SK-N-SH (cell line): ENCODE measurements around the gene A4GNT. TPM values are rescaled to one million over a fixed set of nuclear protein-coding genes. Genes with fewer than 3 reads are reported as not detected.
A peak's percentile ranks its signal among the peaks of the same experiment; 100 is the strongest.

Experiments used
- CTCF ChIA-PET: fragments of 300-600, 350-600 bp; formaldehyde crosslinking; extraction: SDS; loops from one replicate; lab custom pipeline; 2021; lab: Yijun Ruan, JAX
- POLR2A ChIA-PET: fragments of 350-600 bp; sonication (Branson Sonifier 250); formaldehyde crosslinking; extraction: SDS; loops from one replicate; lab custom pipeline; 2020; ENCODE audit warnings: antibody characterized with exemption, inconsistent platforms; lab: Yijun Ruan, JAX
- DNase-seq: peaks from one replicate; pipeline ENCODE4 v3.0.0; 2012
- H2AFZ ChIP-seq: fragments of 200-600 bp; sonication (generic); 2 replicates; pipeline ENCODE4 v1.8.1; 2016; ENCODE audit warnings: antibody characterized with exemption, mild to moderate bottlenecking, low read depth
- H3F3A ChIP-seq: fragments of 200-600 bp; sonication (generic); replicated peaks from 2 replicates; pipeline ENCODE3; 2016; ENCODE audit warnings: antibody characterized with exemption, mild to moderate bottlenecking; ENCODE audit not compliant: insufficient read depth
- H3K27ac ChIP-seq, 2 experiments: fragments of 200-500 bp in 1 of 2; fragments of 200-600 bp in 1 of 2; sonication (Bioruptor generic) in 1 of 2; sonication (generic), shearing (Covaris generic) in 1 of 2; 2 replicates each; pipeline versions ENCODE4 v1.5.1 to v1.6.1; 2014 to 2016; ENCODE audit warnings: low read depth in 2 of 2, inconsistent platforms in 1 of 2, low read length in 1 of 2, mild to moderate bottlenecking in 1 of 2, mixed read lengths in 1 of 2
- H3K27me3 ChIP-seq: fragments of 200-600 bp; sonication (generic), shearing (Covaris generic); 2 replicates; pipeline ENCODE4 v1.6.1; 2016; ENCODE audit warnings: mixed run types; ENCODE audit not compliant: insufficient read depth
- H3K36me3 ChIP-seq, 2 experiments: fragments of 200-500 bp in 1 of 2; fragments of 200-600 bp in 1 of 2; sonication (Bioruptor generic) in 1 of 2; sonication (generic) in 1 of 2; replicated peaks in 1 of 2; 2 replicates each; pipeline versions ENCODE3 to v1.5.1; 2014 to 2016; ENCODE audit warnings: low read length in 1 of 2, mild to moderate bottlenecking in 1 of 2; ENCODE audit not compliant: insufficient read depth in 2 of 2, control insufficient read depth in 1 of 2
- H3K4me1 ChIP-seq, 2 experiments: fragments of 200-500 bp in 1 of 2; fragments of 200-600 bp in 1 of 2; sonication (Bioruptor generic) in 1 of 2; sonication (generic), shearing (Covaris generic) in 1 of 2; 2 replicates each; pipeline versions ENCODE4 v1.5.1 to v1.6.1; 2014 to 2016; ENCODE audit warnings: low read depth in 1 of 2, low read length in 1 of 2, mixed run types in 1 of 2; ENCODE audit not compliant: insufficient read depth in 2 of 2, control insufficient read depth in 1 of 2
- H3K4me2 ChIP-seq: fragments of 200-600 bp; sonication (generic), shearing (Covaris generic); 2 replicates; pipeline ENCODE4 v1.6.1; 2017; ENCODE audit warnings: mixed run types
- H3K4me3 ChIP-seq, 2 experiments: fragments of 200-500 bp in 1 of 2; fragments of 200-600 bp in 1 of 2; sonication (Bioruptor generic) in 1 of 2; sonication (generic), shearing (Covaris generic) in 1 of 2; 2 replicates each; pipeline versions ENCODE4 v1.5.1 to v1.8.1; 2014 to 2016; ENCODE audit warnings: low read depth in 2 of 2, inconsistent platforms in 1 of 2, low read length in 1 of 2, mild to moderate bottlenecking in 1 of 2, mixed read lengths in 1 of 2, moderate library complexity in 1 of 2
- H3K79me2 ChIP-seq: fragments of 200-600 bp; sonication (generic); 2 replicates; pipeline ENCODE4 v1.8.1; 2017; ENCODE audit warnings: mild to moderate bottlenecking; ENCODE audit not compliant: insufficient read depth
- H3K9ac ChIP-seq: fragments of 200-600 bp; sonication (generic); 2 replicates; pipeline ENCODE4 v1.6.1; 2017; ENCODE audit warnings: mixed run types
- H3K9me2 ChIP-seq: fragments of 200-600 bp; sonication (generic); 2 replicates; pipeline ENCODE4 v1.6.1; 2017; ENCODE audit warnings: mixed run types
- H3K9me3 ChIP-seq: fragments of 200-600 bp; sonication (generic); 2 replicates; pipeline ENCODE4 v1.6.1; 2017; ENCODE audit warnings: mixed run types, mild to moderate bottlenecking, moderate library complexity
- H4K20me1 ChIP-seq: fragments of 200-600 bp; sonication (generic); 2 replicates; pipeline ENCODE4 v1.6.1; 2017; ENCODE audit warnings: mild to moderate bottlenecking, mixed run types; ENCODE audit not compliant: insufficient read depth
- CHD2 ChIP-seq: fragments of 150-350 bp; IDR thresholded peaks from 2 replicates; pipeline ENCODE4 v1.6.1; 2018; ENCODE audit warnings: low read length; ENCODE audit not compliant: partially characterized antibody
- EP300 ChIP-seq, 2 experiments: IDR thresholded peaks; 2 replicates each; pipeline versions ENCODE4 v1.4.0 to v1.6.1; 2012; ENCODE audit warnings: borderline replicate concordance in 1 of 2, low read depth in 1 of 2, low read length in 1 of 2
- EZH2phosphoT487 ChIP-seq: fragments of 200-600 bp; sonication (generic); IDR thresholded peaks from 2 replicates; pipeline ENCODE4 v1.6.1; 2017; ENCODE audit warnings: low read depth, mixed run types, mild to moderate bottlenecking, antibody characterized with exemption, moderate library complexity, borderline replicate concordance
- FOXJ3 ChIP-seq: sonication (generic); formaldehyde crosslinking; IDR thresholded peaks from 2 replicates; pipeline ENCODE4 v1.5.1; 2020; ENCODE audit warnings: mild to moderate bottlenecking, missing genetic modification reagents
- FOXM1 ChIP-seq: IDR thresholded peaks from 2 replicates; pipeline ENCODE4 v1.4.0; 2012; ENCODE audit warnings: low read depth, mild to moderate bottlenecking
- GABPA ChIP-seq: IDR thresholded peaks from 2 replicates; pipeline ENCODE4 v1.4.0; 2012; ENCODE audit warnings: low read depth, mild to moderate bottlenecking
- GATA2 ChIP-seq: sonication (generic); formaldehyde crosslinking; IDR thresholded peaks from 2 replicates; pipeline ENCODE4 v1.5.0; 2020; ENCODE audit warnings: mild to moderate bottlenecking, missing genetic modification reagents
- JUND ChIP-seq: IDR thresholded peaks from 2 replicates; pipeline ENCODE4 v1.4.0; 2012
- MEF2A ChIP-seq: IDR thresholded peaks from 2 replicates; pipeline ENCODE4 v1.4.0; 2012; ENCODE audit warnings: low read depth, borderline replicate concordance
- MXI1 ChIP-seq: IDR thresholded peaks from 2 replicates; pipeline ENCODE4 v1.6.1; 2012; ENCODE audit warnings: mild to moderate bottlenecking, low read depth, low read length, improper control_type of control experiment
- NFIC ChIP-seq: IDR thresholded peaks from 2 replicates; pipeline ENCODE4 v1.4.0; 2012; ENCODE audit warnings: borderline replicate concordance
- NRF1 ChIP-seq: IDR thresholded peaks from 2 replicates; pipeline ENCODE4 v1.6.1; 2012; ENCODE audit warnings: low read depth, mild to moderate bottlenecking, low read length
- POLR2AphosphoS5 ChIP-seq: IDR thresholded peaks from 2 replicates; pipeline ENCODE4 v1.6.1; 2012; ENCODE audit warnings: low read depth, low read length
- RAD21 ChIP-seq: IDR thresholded peaks from 2 replicates; pipeline ENCODE4 v1.6.1; 2012; ENCODE audit warnings: mild to moderate bottlenecking, low read length
- RCOR1 ChIP-seq: fragments of 150-350 bp; IDR thresholded peaks from 2 replicates; pipeline ENCODE4 v1.6.1; 2017; ENCODE audit warnings: antibody characterized with exemption, low read length
- RXRA ChIP-seq: IDR thresholded peaks from 2 replicates; pipeline ENCODE4 v1.4.0; 2012; ENCODE audit warnings: low read depth, mild to moderate bottlenecking, borderline replicate concordance
- SIN3A ChIP-seq: IDR thresholded peaks from 2 replicates; pipeline ENCODE4 v1.6.1; 2012; ENCODE audit warnings: low read depth, mild to moderate bottlenecking, low read length, moderate library complexity, borderline replicate concordance
- SMC3 ChIP-seq: IDR thresholded peaks from 2 replicates; pipeline ENCODE4 v1.6.1; 2012; ENCODE audit warnings: low read depth, low read length, improper control_type of control experiment
- TAF1 ChIP-seq: IDR thresholded peaks from 2 replicates; pipeline ENCODE4 v1.6.1; 2012; ENCODE audit warnings: low read depth, mild to moderate bottlenecking, low read length, moderate library complexity, borderline replicate concordance
- TCF12 ChIP-seq: IDR thresholded peaks from 2 replicates; pipeline ENCODE4 v1.4.0; 2012
- TEAD4 ChIP-seq: IDR thresholded peaks from 2 replicates; pipeline ENCODE4 v1.4.0; 2012; ENCODE audit warnings: mild to moderate bottlenecking, borderline replicate concordance; ENCODE audit not compliant: insufficient read depth
- YY1 ChIP-seq: IDR thresholded peaks from 2 replicates; pipeline ENCODE4 v1.4.0; 2012; ENCODE audit warnings: low read depth, mild to moderate bottlenecking
- WGBS: methylation state at CpG from one replicate; pipeline ENCODE4 v1.1.6; 2017; ENCODE audit warnings: low lambda C conversion rate; 5-methylcytosine and 5-hydroxymethylcytosine counted together
- polyA plus RNA-seq, 3 experiments: library from polyadenylated mRNA; depleted of rRNA; stranded (reverse); fragments of >200 nt; gene quantifications; 2 replicates each; pipeline ENCODE4 v1.2.3, GENCODE V29; 2012
- TF ChIP-seq, protein P1 (sequence below): IDR thresholded peaks from 2 replicates; pipeline ENCODE4 v1.6.1; 2012; ENCODE audit warnings: mild to moderate bottlenecking, low read depth, low read length, moderate library complexity
- TF ChIP-seq, protein P2 (sequence below): IDR thresholded peaks from 2 replicates; pipeline ENCODE4 v1.4.0; 2012; ENCODE audit warnings: low read depth, borderline replicate concordance
- TF ChIP-seq, protein P3 (sequence below): IDR thresholded peaks from 2 replicates; pipeline ENCODE4 v1.4.0; 2012; ENCODE audit warnings: low read depth, borderline replicate concordance
- TF ChIP-seq, protein P4 (sequence below): fragments of 150-350 bp; IDR thresholded peaks from 2 replicates; pipeline ENCODE4 v1.6.1; 2016; ENCODE audit warnings: mild to moderate bottlenecking, low read depth, low read length

A4GNT gene
- polyA plus RNA-seq, 1 of the 3 experiments (the other 2 are of a cell fraction) = not detected

DNA sequence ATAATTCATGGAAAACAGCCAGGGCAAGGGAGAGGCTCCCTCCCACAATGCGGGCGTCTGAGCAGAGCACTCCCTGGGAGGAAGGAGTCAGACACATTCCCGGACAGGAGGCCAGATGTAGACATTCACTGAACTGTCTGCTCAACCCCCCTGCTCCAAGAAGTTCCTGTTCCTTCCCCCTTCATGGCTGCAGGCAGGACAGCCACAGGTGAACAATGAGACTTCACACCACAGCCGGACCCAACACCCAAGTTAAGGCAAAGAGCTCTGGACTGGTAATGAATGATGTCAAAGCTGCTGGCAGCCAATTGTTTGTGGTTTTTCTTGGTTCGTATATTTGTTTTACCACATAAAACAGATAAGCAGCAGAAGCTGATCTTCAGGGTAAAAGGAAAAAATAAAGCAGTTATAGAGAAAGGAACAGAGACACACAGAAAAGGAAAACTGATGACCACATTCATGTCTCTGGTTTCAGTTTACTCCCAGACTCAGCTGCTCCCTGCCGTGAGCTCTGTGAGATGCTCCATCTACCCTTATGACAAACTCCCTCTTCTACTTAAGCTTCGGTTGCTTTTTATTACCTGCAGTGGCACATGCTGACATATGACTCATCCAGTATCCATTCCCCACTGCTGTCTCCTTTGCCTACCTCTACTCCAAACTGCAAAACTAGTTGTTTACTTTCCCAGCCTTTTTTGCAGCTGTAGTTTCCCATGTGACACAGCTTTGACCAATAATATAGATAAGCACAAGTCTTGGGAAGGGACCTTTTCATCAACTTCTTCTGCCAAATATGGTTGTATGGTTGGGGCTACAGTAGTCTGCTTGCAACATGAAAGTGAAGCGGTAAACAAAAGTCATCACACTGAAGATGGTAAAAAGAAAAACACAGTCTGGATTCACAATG, 49.9 kb downstream of the A4GNT start:
- ChIA-PET CTCF (interaction anchor here (0.6 to 1.2 kb wide), 5 partner anchors 15 to 833 kb away, joined by 3 to 4 read pairs (median 3); no protein-coding TSS in a partner anchor), POLR2A (no interaction called here)
- Histone ChIP-seq H3K27ac (peak overlapping the region; percentile 68 to 94), H3K4me3 (peak overlapping the region; percentile 1 to 49; a peak in 3 of 4 replicates), H3K27me3 (no peaks in the 10 kb centered on the region), H3K9me3 (no peaks in the 10 kb centered on the region), H3K9me2 (no peaks in the 10 kb centered on the region), H3K4me2 (peak overlapping the region; percentile 71), H4K20me1 (no peaks in the 10 kb centered on the region), H2AFZ (no peak overlapping the region; the same call in 1 of the 2 replicates), H3K9ac (peak overlapping the region; percentile 54; the same call in 1 of the 2 replicates), H3K79me2 (no peaks in the 10 kb centered on the region; the same call in 1 of the 2 replicates), H3K4me1 (peaks cover 0 to 48% of the 10 kb centered on the region in 2 experiments), H3K36me3 (peaks cover 19 to 46% of the 10 kb centered on the region in 2 experiments), H3F3A (peaks cover 58% of the 10 kb centered on the region)
- 29% methylated on average over 7 of the region's 8 CpGs for WGBS
- no peak for DNase-seq
- TF ChIP-seq, protein P1, sequence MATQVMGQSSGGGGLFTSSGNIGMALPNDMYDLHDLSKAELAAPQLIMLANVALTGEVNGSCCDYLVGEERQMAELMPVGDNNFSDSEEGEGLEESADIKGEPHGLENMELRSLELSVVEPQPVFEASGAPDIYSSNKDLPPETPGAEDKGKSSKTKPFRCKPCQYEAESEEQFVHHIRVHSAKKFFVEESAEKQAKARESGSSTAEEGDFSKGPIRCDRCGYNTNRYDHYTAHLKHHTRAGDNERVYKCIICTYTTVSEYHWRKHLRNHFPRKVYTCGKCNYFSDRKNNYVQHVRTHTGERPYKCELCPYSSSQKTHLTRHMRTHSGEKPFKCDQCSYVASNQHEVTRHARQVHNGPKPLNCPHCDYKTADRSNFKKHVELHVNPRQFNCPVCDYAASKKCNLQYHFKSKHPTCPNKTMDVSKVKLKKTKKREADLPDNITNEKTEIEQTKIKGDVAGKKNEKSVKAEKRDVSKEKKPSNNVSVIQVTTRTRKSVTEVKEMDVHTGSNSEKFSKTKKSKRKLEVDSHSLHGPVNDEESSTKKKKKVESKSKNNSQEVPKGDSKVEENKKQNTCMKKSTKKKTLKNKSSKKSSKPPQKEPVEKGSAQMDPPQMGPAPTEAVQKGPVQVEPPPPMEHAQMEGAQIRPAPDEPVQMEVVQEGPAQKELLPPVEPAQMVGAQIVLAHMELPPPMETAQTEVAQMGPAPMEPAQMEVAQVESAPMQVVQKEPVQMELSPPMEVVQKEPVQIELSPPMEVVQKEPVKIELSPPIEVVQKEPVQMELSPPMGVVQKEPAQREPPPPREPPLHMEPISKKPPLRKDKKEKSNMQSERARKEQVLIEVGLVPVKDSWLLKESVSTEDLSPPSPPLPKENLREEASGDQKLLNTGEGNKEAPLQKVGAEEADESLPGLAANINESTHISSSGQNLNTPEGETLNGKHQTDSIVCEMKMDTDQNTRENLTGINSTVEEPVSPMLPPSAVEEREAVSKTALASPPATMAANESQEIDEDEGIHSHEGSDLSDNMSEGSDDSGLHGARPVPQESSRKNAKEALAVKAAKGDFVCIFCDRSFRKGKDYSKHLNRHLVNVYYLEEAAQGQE = no peak
- TF ChIP-seq TAF1 = 0 out of 2 replicates have a peak, but pooled peaks have one; percentile 13
- no peak for TF ChIP-seq SIN3A
- TF ChIP-seq GATA2 = no peak
- no peak for TF ChIP-seq EP300 (IDR thresholded peaks at IDR 0.05; ENCODE audit: borderline replicate concordance in 1 of 2, low read depth in 1 of 2, low read length in 1 of 2)
- TF ChIP-seq SMC3 = no peak
- no peak for TF ChIP-seq YY1
- no peak for TF ChIP-seq MEF2A
- no peak for TF ChIP-seq RCOR1
- peak; percentile 60; the same call in 1 of the 2 replicates for TF ChIP-seq TCF12
- TF ChIP-seq, protein P2, sequence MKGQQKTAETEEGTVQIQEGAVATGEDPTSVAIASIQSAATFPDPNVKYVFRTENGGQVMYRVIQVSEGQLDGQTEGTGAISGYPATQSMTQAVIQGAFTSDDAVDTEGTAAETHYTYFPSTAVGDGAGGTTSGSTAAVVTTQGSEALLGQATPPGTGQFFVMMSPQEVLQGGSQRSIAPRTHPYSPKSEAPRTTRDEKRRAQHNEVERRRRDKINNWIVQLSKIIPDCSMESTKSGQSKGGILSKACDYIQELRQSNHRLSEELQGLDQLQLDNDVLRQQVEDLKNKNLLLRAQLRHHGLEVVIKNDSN = peak; percentile 68; the same call in 1 of the 2 replicates
- no peak for TF ChIP-seq EZH2phosphoT487
- 0 out of 2 replicates have a peak, but pooled peaks have one; percentile 7 for TF ChIP-seq RXRA
- no peak for TF ChIP-seq RAD21
- no peak for TF ChIP-seq NRF1
- TF ChIP-seq TEAD4 = no peak
- no peak for TF ChIP-seq MXI1
- TF ChIP-seq JUND = peak; percentile 59
- TF ChIP-seq FOXJ3 (CRISPR knock-in tag) = no peak
- no peak for TF ChIP-seq CHD2
- TF ChIP-seq, protein P3, sequence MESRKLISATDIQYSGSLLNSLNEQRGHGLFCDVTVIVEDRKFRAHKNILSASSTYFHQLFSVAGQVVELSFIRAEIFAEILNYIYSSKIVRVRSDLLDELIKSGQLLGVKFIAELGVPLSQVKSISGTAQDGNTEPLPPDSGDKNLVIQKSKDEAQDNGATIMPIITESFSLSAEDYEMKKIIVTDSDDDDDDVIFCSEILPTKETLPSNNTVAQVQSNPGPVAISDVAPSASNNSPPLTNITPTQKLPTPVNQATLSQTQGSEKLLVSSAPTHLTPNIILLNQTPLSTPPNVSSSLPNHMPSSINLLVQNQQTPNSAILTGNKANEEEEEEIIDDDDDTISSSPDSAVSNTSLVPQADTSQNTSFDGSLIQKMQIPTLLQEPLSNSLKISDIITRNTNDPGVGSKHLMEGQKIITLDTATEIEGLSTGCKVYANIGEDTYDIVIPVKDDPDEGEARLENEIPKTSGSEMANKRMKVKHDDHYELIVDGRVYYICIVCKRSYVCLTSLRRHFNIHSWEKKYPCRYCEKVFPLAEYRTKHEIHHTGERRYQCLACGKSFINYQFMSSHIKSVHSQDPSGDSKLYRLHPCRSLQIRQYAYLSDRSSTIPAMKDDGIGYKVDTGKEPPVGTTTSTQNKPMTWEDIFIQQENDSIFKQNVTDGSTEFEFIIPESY = no peak
- TF ChIP-seq FOXM1 = no peak
- no peak for TF ChIP-seq GABPA
- TF ChIP-seq POLR2AphosphoS5 = peak; percentile 10; the same call in 1 of the 2 replicates
- TF ChIP-seq, protein P4, sequence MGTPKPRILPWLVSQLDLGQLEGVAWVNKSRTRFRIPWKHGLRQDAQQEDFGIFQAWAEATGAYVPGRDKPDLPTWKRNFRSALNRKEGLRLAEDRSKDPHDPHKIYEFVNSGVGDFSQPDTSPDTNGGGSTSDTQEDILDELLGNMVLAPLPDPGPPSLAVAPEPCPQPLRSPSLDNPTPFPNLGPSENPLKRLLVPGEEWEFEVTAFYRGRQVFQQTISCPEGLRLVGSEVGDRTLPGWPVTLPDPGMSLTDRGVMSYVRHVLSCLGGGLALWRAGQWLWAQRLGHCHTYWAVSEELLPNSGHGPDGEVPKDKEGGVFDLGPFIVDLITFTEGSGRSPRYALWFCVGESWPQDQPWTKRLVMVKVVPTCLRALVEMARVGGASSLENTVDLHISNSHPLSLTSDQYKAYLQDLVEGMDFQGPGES = no peak
- no peak; the same call in 1 of the 2 replicates for TF ChIP-seq NFIC
